Psoas muscle (tissue), 8 donors: Measurements from ENCODE around the gene GAR1. TPM values are rescaled to one million over a fixed set of nuclear protein-coding genes. Genes with fewer than 3 reads are reported as not detected.
A peak's percentile ranks its signal among the peaks of the same experiment; 100 is the strongest.

ENCODE experiments used
- ATAC-seq, 4 donors: fragments of 200-7000 bp; cut with Tn5 transposase; one replicate each; pipeline ENCODE4 v1.9.1; 2020; ENCODE audit warnings: moderate library complexity in 3 of 4, mild to moderate bottlenecking in 2 of 4
- DNase-seq, 2 donors: peaks; one replicate each; pipeline ENCODE4 v3.0.0-alpha.2; 2020
- H3K27ac ChIP-seq: fragments of 200-600 bp; one replicate; pipeline ENCODE4 v1.8.0; 2022
- H3K27me3 ChIP-seq, 3 donors: fragments of 200-600 bp in 1 of 3; one replicate each; pipeline versions ENCODE4 v1.6.1 to v1.8.0; 2013 to 2022; ENCODE audit warnings: low read length in 2 of 3, mild to moderate bottlenecking in 2 of 3, moderate library complexity in 1 of 3; ENCODE audit not compliant: insufficient read depth in 3 of 3
- H3K36me3 ChIP-seq, 2 donors: fragments of 200-600 bp in 1 of 2; one replicate each; pipeline versions ENCODE4 v1.6.1 to v1.8.0; 2013 to 2022; ENCODE audit warnings: low read depth in 1 of 2, mild to moderate bottlenecking in 1 of 2, moderate library complexity in 1 of 2; ENCODE audit not compliant: insufficient read depth in 1 of 2
- H3K4me1 ChIP-seq: fragments of 200-600 bp; one replicate; pipeline ENCODE4 v1.8.0; 2022
- H3K4me3 ChIP-seq: fragments of 200-600 bp; one replicate; pipeline ENCODE4 v1.8.0; 2022; ENCODE audit warnings: mild to moderate bottlenecking
- H3K9me3 ChIP-seq: fragments of 200-600 bp; one replicate; pipeline ENCODE4 v1.8.0; 2022
- WGBS, 3 donors: extraction: QIAGEN DNeasy Blood & Tissue Kit; methylation state at CpG; one replicate each; pipeline versions ENCODE4 v1.1.6 to v1.1.7; 2013; 5-methylcytosine and 5-hydroxymethylcytosine counted together
- intact Hi-C, 2 donors: fragments of 100-400 bp; cut with DNase I; formaldehyde crosslinking; loops; one replicate each; pipeline versions ENCODE4 v1.11.0 to v1.14.2; 2022
- polyA plus RNA-seq, 3 donors: library from polyadenylated mRNA; stranded (reverse); fragments of 200-250 nt; gene quantifications; one replicate each; pipeline ENCODE4 v1.2.3, GENCODE V29; 2013
- total RNA-seq, 4 donors: library from RNA; stranded (reverse); fragmentation: NEBNext Ultra II Directional in 2 of 4; extraction: Animal tissue kit (Norgen Biotek cat#: 25700) in 2 of 4; gene quantifications; one replicate each; pipeline versions ENCODE4 v1.2.1 to v1.2.4, GENCODE V29; 2021 to 2023
- TF ChIP-seq, protein P1 (sequence below): fragments of 200-600 bp; IDR thresholded peaks from one replicate; pipeline ENCODE4 v1.8.0; 2022; ENCODE audit warnings: antibody characterized with exemption
- donor health status: healthy with polysubstance abuse.
- donor health status: DM: no; HTN: no; CAD: no; lungs with moderate emphysema.
- donor health status: Bipolar disorder and iron deficiency.
- donor health status: healthy.
- donor health status: DM: yes; HTN: yes; CAD: no.
- donor health status: DM: no; HTN: no; CAD: no.
- donor health status: DM: no; HTN: no; CAD: no.
- donor health status: DM: yes; HTN: yes; CAD: no.

The GAR1 gene
- total and polyA plus RNA-seq, 7 donors, result 7.7 to 54.5 (median 14.4) TPM

GRCh38 chr4:109809655-109810054, 5.9 kb upstream of the GAR1 start:
- intact Hi-C loops, result loop anchor here in 1 of 2 donors (10.0 kb wide), 2 partner anchors 175 to 1785 kb away; no protein-coding TSS in a partner anchor
- WGBS, 3 donors, result 87 to 95% (median 92%) methylated on average over 2 of the region's 2 CpGs
- ATAC-seq (no peak), DNase-seq (no peak)
- H3K9me3 ChIP-seq, result no peaks in the 10 kb centered on the region
- H3K4me1 ChIP-seq, result no peaks in the 10 kb centered on the region
- H3K4me3 ChIP-seq, result no peak overlapping the region
- H3K27ac ChIP-seq, result no peak overlapping the region
- no peaks in the 10 kb centered on the region for H3K36me3 ChIP-seq
- no peaks in the 10 kb centered on the region for H3K27me3 ChIP-seq
- TF ChIP-seq, protein P1, sequence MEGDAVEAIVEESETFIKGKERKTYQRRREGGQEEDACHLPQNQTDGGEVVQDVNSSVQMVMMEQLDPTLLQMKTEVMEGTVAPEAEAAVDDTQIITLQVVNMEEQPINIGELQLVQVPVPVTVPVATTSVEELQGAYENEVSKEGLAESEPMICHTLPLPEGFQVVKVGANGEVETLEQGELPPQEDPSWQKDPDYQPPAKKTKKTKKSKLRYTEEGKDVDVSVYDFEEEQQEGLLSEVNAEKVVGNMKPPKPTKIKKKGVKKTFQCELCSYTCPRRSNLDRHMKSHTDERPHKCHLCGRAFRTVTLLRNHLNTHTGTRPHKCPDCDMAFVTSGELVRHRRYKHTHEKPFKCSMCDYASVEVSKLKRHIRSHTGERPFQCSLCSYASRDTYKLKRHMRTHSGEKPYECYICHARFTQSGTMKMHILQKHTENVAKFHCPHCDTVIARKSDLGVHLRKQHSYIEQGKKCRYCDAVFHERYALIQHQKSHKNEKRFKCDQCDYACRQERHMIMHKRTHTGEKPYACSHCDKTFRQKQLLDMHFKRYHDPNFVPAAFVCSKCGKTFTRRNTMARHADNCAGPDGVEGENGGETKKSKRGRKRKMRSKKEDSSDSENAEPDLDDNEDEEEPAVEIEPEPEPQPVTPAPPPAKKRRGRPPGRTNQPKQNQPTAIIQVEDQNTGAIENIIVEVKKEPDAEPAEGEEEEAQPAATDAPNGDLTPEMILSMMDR, result no peak

DNA sequence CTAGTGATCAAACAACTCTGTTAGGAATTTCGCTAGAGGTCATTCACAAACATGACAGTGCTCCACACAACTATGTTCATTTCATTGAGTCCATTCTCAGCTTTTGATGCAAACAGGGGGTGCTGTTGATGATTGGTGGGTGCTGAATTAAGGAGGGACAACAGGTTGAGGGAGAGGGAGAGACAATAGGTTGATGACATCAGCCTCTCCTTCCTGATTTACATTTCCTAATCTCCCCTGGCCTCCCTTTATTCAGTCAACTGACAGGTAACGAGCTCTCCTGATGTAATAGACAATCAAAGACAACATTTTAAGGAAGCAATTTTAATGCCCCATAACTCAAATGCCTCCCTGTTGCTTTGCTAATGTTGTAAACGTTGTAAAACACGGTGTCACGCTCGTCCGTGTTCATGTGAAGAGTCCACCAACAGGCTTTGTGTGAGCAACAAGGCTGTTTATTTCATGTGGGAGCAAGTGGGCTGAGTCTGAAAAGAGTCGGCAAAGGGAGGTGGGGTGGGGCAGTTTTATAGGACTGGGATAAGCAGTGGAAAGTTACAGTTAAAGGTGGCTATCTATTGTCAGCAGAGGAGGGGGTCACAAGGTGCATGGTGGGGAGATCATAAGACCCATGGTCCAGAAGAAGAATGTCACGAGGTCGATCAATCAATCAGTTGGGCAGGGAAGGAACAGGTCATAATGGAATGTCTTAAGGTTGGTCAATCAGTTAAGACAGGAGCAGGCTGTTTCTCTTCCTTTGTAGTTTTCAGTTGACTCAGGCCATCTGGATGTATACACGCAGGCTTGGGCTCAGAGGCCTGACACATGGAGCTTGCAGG, 4.8 kb upstream of the GAR1 start:
- Histone ChIP-seq H3K4me1 (no peaks in the 10 kb centered on the region), H3K27me3 (no peaks in the 10 kb centered on the region), H3K9me3 (no peaks in the 10 kb centered on the region), H3K27ac (no peak overlapping the region), H3K4me3 (no peak overlapping the region), H3K36me3 (no peaks in the 10 kb centered on the region)
- no peak for ATAC-seq
- intact Hi-C loops, result loop anchor here in 1 of 2 donors (10.0 kb wide), 1 partner anchor 174 kb away; no protein-coding TSS in a partner anchor
- 66 to 69% (median 69%) methylated on average over 11 of the region's 11 CpGs for WGBS, 3 donors
- no peak for DNase-seq
- TF ChIP-seq, protein P1, result no peak

- DNase-seq (no peak), ATAC-seq (no peak)
- Histone ChIP-seq H3K27ac (no peak overlapping the region), H3K9me3 (no peaks in the 10 kb centered on the region), H3K4me1 (peaks cover 4% of the 10 kb centered on the region), H3K36me3 (no peaks in the 10 kb centered on the region), H3K4me3 (no peak overlapping the region), H3K27me3 (no peaks in the 10 kb centered on the region)
- intact Hi-C loops, result loop anchor here in 1 of 2 donors (10.0 kb wide), 1 partner anchor 173 kb away; no protein-coding TSS in a partner anchor
- TF ChIP-seq, protein P1, result no peak
- WGBS, 3 donors, result 47 to 62% (median 55%) methylated on average over 3 of the region's 3 CpGs
Measured at GRCh38 chr4:109811707-109812106, 3.9 kb upstream of the GAR1 start.

DNA sequence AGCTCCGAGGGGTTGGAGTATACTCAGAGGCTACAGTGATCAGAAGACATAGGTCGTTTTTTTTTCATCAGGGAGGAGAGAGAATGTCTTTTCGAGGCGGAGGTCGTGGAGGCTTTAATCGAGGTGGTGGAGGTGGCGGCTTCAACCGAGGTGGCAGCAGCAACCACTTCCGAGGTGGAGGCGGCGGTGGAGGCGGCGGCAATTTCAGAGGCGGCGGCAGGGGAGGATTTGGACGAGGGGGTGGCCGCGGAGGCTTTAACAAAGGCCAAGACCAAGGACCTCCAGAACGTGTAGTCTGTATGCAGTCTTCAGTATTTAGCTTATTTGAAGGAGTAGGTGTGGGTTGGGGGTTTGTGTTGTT, 500 bp downstream of the GAR1 start:
- Histone ChIP-seq H3K4me1 (peaks cover 10% of the 10 kb centered on the region), H3K36me3 (peaks cover 7 to 38% of the 10 kb centered on the region in 2 donors), H3K27ac (peak overlapping the region; percentile 92), H3K9me3 (no peaks in the 10 kb centered on the region), H3K4me3 (peak overlapping the region; percentile 92), H3K27me3 (no peaks in the 10 kb centered on the region)
- peak in 1 of 4 donors; percentile 9 for ATAC-seq
- peak in 1 of 2 donors; percentile 50 for DNase-seq
- TF ChIP-seq, protein P1, result no peak
- intact Hi-C loops, result loop anchor here (2.0 to 10.0 kb wide), 4 partner anchors 87 to 389 kb away; partner anchors contain the start of gene CASP6 (in 1 of the 2)
- 0 to 1% (median 1%) methylated on average over 19 of the region's 19 CpGs for WGBS, 3 donors
